ENCODE data around the gene PLCB1. TPM values are rescaled to one million over a fixed set of nuclear protein-coding genes. Genes with fewer than 3 reads are reported as not detected.

The PLCB1 gene
- total RNA-seq, 1 donor from 2014 or later: 16.2 TPM

- no peaks in the 10 kb centered on the region for H3K36me3 Mint-ChIP-seq (ENCODE audit: insufficient read depth)
- no peak for TF ChIP-seq CTCF (IDR thresholded peaks at IDR 0.05; ENCODE audit: unreplicated experiment)
- H3K27me3 Mint-ChIP-seq: no peaks in the 10 kb centered on the region
- no peak overlapping the region for H3K27ac Mint-ChIP-seq
- H3K9me3 Mint-ChIP-seq (ENCODE audit: low read depth): no peaks in the 10 kb centered on the region
- DNase-seq (ENCODE audit: low spot score, unreplicated experiment): no peak
- peaks cover 1% of the 10 kb centered on the region for H3K4me1 Mint-ChIP-seq (ENCODE audit: low read depth)
- no peak overlapping the region for H3K4me3 Mint-ChIP-seq (ENCODE audit: low read depth)
These were observed 133.5 kb downstream of the PLCB1 start for GRCh38 chr20:8265588-8265987.

GRCh38 chr20:8267009-8267408 lies 134.9 kb downstream of the PLCB1 start:
- Mint-ChIP-seq H3K9me3 (ENCODE audit: low read depth) (no peaks in the 10 kb centered on the region), H3K4me1 (ENCODE audit: low read depth) (peaks cover 1% of the 10 kb centered on the region), H3K36me3 (ENCODE audit: insufficient read depth) (no peaks in the 10 kb centered on the region), H3K27me3 (no peaks in the 10 kb centered on the region), H3K27ac (no peak overlapping the region), H3K4me3 (ENCODE audit: low read depth) (no peak overlapping the region)
- TF ChIP-seq CTCF (IDR thresholded peaks at IDR 0.05; ENCODE audit: unreplicated experiment): no peak
- no peak for DNase-seq (ENCODE audit: low spot score, unreplicated experiment)

GRCh38 chr20:8271727-8272126 lies 139.7 kb downstream of the PLCB1 start:
- no peaks in the 10 kb centered on the region for H3K36me3 Mint-ChIP-seq (ENCODE audit: insufficient read depth)
- no peak overlapping the region for H3K4me3 Mint-ChIP-seq (ENCODE audit: low read depth)
- H3K27ac Mint-ChIP-seq: no peak overlapping the region
- no peak for TF ChIP-seq CTCF (IDR thresholded peaks at IDR 0.05; ENCODE audit: unreplicated experiment)
- peaks cover 10% of the 10 kb centered on the region for H3K4me1 Mint-ChIP-seq (ENCODE audit: low read depth)
- no peak for DNase-seq (ENCODE audit: low spot score, unreplicated experiment)
- peaks cover 2% of the 10 kb centered on the region for H3K27me3 Mint-ChIP-seq
- H3K9me3 Mint-ChIP-seq (ENCODE audit: low read depth): no peaks in the 10 kb centered on the region

GRCh38 chr20:8272766-8273165 lies 140.7 kb downstream of the PLCB1 start:
- H3K27me3 Mint-ChIP-seq: peaks cover 2% of the 10 kb centered on the region
- TF ChIP-seq CTCF (IDR thresholded peaks at IDR 0.05; ENCODE audit: unreplicated experiment): no peak
- H3K27ac Mint-ChIP-seq: no peak overlapping the region
- DNase-seq (ENCODE audit: low spot score, unreplicated experiment): no peak
- H3K4me3 Mint-ChIP-seq (ENCODE audit: low read depth): no peak overlapping the region
- no peaks in the 10 kb centered on the region for H3K9me3 Mint-ChIP-seq (ENCODE audit: low read depth)
- H3K36me3 Mint-ChIP-seq (ENCODE audit: insufficient read depth): no peaks in the 10 kb centered on the region
- peaks cover 10% of the 10 kb centered on the region for H3K4me1 Mint-ChIP-seq (ENCODE audit: low read depth)

- H3K9me3 Mint-ChIP-seq (ENCODE audit: low read depth): no peaks in the 10 kb centered on the region
- H3K4me3 Mint-ChIP-seq (ENCODE audit: low read depth): no peak overlapping the region
- H3K27ac Mint-ChIP-seq: no peak overlapping the region
- H3K36me3 Mint-ChIP-seq (ENCODE audit: insufficient read depth): no peaks in the 10 kb centered on the region
- DNase-seq (ENCODE audit: low spot score, unreplicated experiment): no peak
- TF ChIP-seq CTCF (IDR thresholded peaks at IDR 0.05; ENCODE audit: unreplicated experiment): no peak
- H3K27me3 Mint-ChIP-seq: no peaks in the 10 kb centered on the region
- H3K4me1 Mint-ChIP-seq (ENCODE audit: low read depth): peaks cover 7% of the 10 kb centered on the region
These were observed 152.8 kb downstream of the PLCB1 start for GRCh38 chr20:8284902-8285301.

Measured in progenitor cell of endocrine pancreas (in vitro differentiated cells).